Ramos (cell line): Measurements from ENCODE around the gene RGPD4.
"Not testable (repeated sequence)": the region's sequence is repeated elsewhere in the genome, so short reads cannot be mapped to it uniquely, and the experiment has no call there.

ENCODE experiments used
- in situ Hi-C: fragments of 300-500 bp; cut with MboI; formaldehyde crosslinking; loops from one replicate; pipeline ENCODE4 v1.14.3; 2022; ENCODE audit warnings: low sequenced_read_pairs; ENCODE audit not compliant: unreplicated experiment

Gene RGPD4

GRCh38 chr2:107916696-107917370 is 90.1 kb downstream of the RGPD4 start:
- in situ Hi-C loops, result not testable (repeated sequence)

GRCh38 chr2:107927034-107927534 is 100.4 kb downstream of the RGPD4 start:
- in situ Hi-C loops, result loop anchor here (25.0 kb wide), 1 partner anchor 660 kb away; no protein-coding TSS in a partner anchor

GRCh38 chr2:107931412-107931811 is 104.7 kb downstream of the RGPD4 start:
- in situ Hi-C loops, result loop anchor here (25.0 kb wide), 1 partner anchor 656 kb away; no protein-coding TSS in a partner anchor

DNA sequence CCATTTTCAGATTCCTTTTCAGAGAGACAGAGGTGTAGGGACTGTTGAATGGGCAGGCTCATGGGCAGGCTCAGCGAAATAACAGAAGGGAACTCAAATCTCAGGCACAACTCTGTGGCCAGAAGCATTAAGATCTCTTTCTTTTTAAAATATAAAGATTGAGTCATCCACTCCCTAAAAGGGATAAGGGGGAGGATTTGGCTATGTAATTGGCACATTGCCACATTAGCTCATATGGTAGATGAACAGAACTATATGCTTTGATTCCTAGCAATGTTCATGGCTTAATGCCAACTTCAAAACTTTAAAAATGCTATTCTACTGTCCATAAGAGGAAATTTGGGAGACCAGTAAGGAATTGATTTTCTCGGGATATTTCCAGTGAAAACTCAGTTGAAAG is 105.8 kb downstream of the RGPD4 start:
- in situ Hi-C loops, result loop anchor here (25.0 kb wide), 1 partner anchor 655 kb away; no protein-coding TSS in a partner anchor

- in situ Hi-C loops, result loop anchor here (25.0 kb wide), 1 partner anchor 654 kb away; no protein-coding TSS in a partner anchor
Measured at GRCh38 chr2:107932979-107933378, 106.3 kb downstream of the RGPD4 start.

- in situ Hi-C loops, result loop anchor here (25.0 kb wide), 1 partner anchor 651 kb away; no protein-coding TSS in a partner anchor
Measured at GRCh38 chr2:107936433-107937359, 110.0 kb downstream of the RGPD4 start.
